ENCODE data around the gene MREG.
"Not testable (repeated sequence)": the region's sequence is repeated elsewhere in the genome, so short reads cannot be mapped to it uniquely, and the experiment has no call there.

The MREG gene

DNA sequence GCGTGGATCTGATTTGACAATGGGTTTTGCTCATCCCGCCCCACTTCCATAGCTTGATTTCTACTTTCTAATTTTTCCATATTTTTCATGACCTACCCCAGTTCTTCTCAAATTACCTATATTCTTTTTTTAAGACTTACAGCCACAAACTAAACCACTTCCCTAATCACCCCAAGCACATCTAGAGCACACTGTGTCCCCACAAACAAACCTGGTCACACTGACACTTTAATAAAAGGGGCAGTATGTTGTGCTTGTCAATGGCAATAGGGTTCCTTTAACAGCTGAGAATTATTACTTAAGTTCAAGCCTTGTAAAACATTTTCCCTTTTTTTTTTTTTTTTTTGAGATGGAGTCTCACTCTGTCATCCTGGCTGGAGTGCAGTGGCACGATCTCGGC lies 47.1 kb downstream of the MREG start:
- in situ Hi-C loops (cut with MboI; ENCODE audit: low sequenced_read_pairs) = no loop called here

DNA sequence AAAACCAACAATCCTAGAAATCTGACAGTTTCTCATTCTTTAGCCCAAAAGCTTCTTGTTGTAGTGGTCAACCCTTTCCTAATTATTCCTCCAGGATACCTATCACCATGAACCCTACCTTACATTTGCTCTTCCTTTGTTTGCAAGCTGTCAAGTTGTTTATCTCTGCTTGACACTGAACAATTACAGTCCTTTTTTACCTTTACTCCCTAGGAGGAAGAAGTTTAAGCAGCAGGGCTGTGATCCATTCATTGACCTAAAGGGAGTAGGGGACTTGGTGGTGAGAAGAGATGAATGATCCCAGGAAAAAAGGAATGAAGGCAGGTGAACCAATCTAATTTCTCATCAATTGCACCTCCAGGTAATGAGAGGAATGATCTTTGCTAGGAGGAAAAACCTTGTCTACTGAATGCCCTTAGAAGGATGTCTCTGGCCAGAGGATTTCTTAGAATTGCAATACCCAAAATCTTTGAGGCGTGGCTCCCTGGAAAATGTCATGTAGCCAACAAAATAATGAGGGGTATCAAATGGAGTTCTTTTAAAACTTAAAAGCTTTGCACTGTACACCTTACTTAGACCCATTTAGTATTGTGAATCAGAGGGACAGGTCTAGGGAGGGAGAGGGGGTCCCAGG lies 47.7 kb downstream of the MREG start:
- in situ Hi-C loops (cut with MboI; ENCODE audit: low sequenced_read_pairs) = no loop called here

DNA sequence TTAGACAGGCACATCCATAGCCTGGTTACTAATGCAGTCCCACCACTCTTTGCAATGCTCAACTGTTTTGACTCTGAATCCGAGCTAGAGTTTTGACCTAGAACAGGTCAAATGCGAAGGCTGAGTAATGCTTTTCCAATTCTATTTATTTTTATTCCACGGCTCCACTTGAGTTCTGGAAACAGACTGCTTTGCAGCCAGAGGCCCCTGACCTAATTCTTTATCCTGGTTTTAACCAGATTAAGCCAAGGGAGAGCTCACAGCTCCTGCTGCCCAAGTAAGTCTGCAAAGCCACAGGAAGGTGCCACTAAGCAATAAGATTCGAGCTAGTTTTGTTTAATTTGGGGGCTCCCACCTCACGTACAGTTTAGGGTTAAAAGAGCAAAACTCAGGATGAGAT lies 51.4 kb downstream of the MREG start:
- in situ Hi-C loops (cut with MboI; ENCODE audit: low sequenced_read_pairs) = no loop called here

DNA sequence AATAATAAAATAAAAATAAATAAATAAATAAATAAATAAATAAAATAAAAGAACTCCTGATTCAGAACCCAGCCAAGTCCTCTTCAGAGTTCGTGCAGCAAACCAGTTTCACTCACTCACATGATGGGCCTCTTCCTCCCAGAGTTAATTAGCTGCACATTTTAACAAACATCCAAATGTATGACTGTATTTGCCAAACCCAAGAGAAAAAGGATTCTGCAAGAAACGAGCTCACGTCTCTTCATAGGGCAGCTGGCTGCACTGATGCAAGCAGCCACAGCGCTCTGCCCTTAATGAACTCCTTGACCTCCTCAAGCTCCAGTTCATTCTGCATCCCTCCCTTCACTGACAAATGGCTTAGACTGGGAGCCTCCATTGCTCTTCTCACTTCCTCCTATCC lies 55.1 kb downstream of the MREG start:
- in situ Hi-C loops (cut with MboI; ENCODE audit: low sequenced_read_pairs) = no loop called here

DNA sequence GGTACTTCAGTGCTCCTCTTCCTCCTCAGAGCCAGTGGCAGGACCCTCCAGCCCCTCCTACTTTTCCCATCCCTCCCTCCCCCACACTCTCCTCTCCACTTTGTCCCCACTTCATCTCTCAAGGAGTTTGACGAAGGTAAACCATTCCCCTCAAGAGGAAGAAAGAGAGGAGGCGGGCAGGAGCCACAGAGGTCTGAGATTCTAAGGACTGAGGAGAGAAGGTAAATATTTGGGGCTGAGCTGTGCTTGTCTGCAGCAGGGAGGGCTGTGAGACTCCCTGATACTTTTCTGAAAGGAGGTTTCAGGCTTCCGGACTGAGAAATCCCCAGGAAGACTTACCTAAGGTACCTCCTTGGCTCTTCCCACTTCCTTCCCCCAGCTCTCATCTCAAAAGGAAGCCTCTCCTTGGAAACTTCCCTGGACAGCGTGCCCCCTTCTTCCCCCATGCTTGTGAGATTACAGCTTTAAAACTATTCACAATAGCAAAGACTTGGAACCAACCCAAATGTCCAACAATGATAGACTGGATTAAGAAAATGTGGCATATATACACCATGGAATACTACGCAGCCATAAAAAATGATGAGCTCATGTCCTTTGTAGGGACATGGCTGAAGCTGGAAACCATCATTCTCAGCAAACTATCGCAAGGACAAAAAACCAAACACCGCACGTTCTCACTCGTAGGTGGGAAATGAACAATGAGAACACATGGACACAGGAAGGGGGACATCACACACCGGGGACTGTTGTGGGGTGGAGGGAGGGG lies 55.8 kb downstream of the MREG start:
- in situ Hi-C loops (cut with MboI; ENCODE audit: low sequenced_read_pairs) = not testable (repeated sequence)

DNA sequence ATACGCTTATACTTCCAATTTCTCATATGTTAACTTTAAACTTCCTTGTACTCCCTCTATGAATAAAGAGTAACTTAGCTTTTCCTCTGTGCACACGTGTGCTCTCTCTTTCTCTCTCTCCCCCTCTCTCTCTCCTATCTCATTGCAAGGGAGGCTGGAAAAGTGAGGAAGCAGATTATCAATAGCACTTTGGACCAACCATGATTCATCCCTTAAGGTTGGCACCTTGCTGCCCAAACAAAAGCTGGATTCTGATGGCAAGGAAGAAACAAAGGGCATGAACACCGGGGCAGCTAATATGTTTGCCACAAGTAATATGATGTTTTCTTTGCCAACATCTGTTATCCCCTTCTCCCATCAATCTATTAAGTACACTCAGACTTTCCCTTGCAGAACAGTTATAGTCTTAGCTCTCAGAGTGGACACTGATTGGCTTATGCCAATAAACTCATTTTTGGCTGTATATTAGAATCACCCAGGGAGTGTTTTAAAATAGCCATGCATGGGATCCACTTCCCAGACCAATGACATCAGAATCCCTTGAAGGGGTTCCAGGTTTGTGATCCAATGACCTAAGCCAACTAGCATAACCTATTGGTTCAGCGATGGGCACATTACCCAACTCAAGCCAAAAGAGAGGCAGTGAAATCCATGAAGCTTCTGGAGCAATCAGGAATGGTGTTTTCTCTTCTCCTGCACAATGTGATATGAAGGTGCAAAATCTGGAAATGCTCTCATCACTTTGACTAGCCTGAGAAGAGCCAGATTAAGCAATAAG lies 60.3 kb downstream of the MREG start:
- in situ Hi-C loops (cut with MboI; ENCODE audit: low sequenced_read_pairs) = no loop called here

DNA sequence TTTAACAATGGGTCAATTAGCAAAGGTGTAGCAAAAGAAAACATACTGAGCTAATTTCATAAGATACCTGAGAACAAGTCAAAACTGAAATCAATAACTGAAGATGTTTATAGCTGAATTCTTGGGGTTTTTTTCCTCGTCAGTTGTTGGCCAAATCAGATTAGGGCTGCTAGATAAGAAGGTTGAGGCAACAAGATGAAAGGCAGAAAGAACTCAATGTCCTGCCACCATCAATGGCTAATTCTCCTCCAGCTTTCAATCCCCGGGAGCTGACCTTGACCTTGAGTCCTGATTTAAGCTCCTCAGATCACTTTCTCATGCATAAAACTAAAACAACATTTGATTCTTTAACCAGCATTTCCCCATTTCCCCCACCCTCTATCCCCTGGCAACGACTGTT lies 61.8 kb downstream of the MREG start:
- in situ Hi-C loops (cut with MboI; ENCODE audit: low sequenced_read_pairs) = no loop called here

DNA sequence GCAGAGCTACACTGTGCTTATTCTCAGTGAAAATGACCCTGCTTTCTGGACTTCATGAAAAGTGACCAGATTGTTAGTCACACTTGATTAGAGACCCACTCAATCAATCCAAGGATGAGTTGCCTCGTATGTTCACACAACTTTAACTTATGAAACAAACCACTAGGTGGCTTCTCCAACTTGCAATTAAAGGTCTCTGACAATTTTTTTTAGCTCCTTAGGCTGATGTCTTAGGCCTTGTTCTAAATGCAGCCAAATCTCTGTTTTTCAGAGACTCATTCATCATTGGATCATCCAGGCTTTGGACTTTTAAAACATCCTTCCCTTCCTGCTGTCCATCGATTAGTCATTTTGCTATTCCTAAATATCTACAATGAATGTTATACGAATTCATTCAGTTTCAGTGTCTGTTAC lies 63.4 kb downstream of the MREG start:
- in situ Hi-C loops (cut with MboI; ENCODE audit: low sequenced_read_pairs) = no loop called here

DNA sequence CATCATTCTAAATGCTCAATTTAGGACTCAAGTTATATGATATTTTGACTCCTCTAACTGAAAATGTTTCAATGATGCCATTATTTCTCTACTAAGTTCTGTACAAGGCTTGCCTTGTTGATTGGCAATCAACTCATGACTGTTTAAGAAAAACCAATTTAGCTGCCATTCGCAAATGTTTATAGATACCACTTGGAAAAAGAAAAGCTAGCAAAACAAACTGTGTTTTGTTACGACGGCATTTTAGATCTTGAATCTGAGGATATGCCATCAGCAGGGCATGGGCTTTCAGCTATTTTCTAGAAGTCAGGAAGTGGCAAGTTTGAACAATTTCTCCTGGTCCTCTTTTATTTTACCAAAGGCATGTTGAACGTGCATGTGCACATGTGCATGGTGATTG lies 65.3 kb downstream of the MREG start:
- in situ Hi-C loops (cut with MboI; ENCODE audit: low sequenced_read_pairs) = no loop called here

DNA sequence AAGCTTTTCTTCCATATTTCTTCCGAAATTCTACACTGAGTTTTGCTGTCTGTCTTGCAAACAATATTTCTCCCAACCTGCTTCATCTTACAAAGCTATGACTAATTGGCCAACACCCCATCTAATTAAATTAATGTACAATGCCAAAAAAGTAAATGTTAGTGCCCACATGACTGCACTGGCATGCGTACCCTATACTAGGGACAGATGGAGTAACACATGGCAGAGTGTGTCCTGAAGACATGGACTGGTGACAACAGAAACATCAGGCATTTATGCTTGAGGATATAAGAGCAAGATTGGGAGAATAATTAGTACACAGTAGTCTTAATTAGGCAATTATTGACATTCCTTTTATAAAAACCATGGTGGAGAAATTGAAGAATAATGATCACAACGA lies 66.8 kb downstream of the MREG start:
- in situ Hi-C loops (cut with MboI; ENCODE audit: low sequenced_read_pairs) = no loop called here

DNA sequence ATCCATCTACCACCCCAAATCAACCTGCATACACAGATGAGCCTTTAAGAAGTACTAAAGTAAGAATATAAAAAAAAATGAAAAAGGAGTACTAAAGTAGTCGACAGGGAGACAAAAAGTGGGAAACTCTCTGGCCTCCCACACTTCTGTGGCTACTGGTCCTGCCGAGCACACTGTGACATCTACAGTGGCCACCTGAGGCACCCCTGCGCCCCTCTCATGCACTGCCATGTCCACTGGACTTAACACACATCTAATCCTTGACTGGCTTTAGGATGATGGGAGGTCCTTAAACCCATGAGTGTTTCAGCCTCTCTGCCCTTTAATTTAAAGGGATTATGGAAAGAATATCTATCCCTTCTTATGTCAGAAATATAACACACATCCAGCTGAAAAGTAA lies 71.2 kb downstream of the MREG start:
- in situ Hi-C loops (cut with MboI; ENCODE audit: low sequenced_read_pairs) = no loop called here

DNA sequence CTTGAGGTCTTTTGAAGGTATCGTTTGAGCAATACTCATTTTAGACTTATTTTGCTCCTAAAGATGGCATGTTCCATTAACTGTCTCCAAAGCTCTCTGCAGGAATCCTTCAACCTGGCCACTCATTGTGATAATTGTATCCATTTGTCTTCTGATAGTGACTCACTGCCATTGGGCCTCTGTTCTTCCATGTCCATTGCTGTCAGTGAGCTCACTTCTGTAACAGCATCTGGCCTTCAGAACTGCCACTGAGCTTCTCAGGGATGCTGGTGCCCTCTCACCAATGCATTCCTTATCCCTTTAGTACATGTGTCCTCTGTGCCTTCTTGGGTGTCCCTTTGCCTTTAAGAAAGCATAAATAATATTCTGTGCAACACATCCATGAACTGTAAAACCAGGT lies 71.6 kb downstream of the MREG start:
- in situ Hi-C loops (cut with MboI; ENCODE audit: low sequenced_read_pairs) = no loop called here

DNA sequence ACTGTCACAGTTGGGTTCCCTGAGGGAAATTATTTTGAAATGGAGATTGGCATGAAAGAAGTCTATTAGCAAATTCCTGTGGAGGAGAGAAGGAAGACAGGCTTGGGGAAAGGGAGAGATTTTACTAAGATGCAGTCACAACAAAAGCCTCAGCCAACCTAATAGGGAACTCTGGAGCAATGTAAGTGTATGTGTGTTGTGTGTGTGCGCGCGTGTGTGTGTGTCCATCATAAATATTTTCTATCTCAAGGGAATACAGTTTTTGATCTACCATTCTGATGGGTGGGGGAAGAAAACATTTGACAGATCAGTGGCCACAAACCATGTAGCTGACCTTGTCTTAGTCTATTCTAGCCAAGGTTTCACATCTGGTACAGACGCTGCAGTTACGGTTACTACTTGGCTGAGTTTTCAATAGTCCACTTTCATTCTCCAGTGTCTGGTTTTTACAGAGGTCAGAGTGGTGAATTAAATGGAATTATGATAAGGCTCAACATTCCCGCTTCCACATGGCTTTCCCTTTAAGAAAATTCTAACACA lies 72.6 kb downstream of the MREG start:
- in situ Hi-C loops (cut with MboI; ENCODE audit: low sequenced_read_pairs) = no loop called here

DNA sequence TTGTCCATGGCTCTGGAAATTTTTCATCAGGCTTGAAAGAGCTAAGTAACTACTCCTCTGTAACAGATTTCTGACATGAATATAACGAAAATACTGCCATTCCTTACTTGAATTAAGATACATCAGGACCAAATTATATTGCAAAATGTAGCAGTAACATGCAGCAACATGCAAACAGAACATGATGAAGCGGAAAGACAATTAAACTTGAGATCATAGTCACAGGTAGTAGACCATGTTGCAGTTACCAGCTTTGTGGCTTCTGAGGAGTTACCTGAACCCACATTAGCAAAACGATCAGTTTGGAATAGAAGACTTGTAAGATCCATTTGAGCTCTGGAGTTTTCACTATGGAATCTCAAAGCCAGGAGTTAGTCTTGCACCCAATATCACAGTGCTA lies 76.2 kb downstream of the MREG start:
- in situ Hi-C loops (cut with MboI; ENCODE audit: low sequenced_read_pairs) = no loop called here

DNA sequence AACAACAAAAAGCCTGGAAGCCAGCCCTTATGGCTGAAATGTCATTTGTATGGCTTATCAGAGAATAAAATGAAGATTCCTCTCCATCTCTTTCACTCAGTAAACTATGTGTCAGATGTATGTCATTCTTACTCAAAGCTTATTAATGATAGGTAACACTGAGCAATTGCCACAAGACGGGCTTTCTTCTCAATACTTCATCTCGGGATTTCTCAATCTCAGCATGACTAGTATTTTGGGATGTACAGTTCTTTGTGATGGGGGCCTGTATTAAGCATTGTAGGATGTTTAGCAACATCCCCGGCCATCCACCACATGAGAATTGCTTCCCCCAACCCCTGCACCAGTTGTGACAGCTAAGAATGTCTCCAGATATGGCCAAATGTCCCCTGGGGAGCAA lies 80.2 kb downstream of the MREG start:
- in situ Hi-C loops (cut with MboI; ENCODE audit: low sequenced_read_pairs) = no loop called here

DNA sequence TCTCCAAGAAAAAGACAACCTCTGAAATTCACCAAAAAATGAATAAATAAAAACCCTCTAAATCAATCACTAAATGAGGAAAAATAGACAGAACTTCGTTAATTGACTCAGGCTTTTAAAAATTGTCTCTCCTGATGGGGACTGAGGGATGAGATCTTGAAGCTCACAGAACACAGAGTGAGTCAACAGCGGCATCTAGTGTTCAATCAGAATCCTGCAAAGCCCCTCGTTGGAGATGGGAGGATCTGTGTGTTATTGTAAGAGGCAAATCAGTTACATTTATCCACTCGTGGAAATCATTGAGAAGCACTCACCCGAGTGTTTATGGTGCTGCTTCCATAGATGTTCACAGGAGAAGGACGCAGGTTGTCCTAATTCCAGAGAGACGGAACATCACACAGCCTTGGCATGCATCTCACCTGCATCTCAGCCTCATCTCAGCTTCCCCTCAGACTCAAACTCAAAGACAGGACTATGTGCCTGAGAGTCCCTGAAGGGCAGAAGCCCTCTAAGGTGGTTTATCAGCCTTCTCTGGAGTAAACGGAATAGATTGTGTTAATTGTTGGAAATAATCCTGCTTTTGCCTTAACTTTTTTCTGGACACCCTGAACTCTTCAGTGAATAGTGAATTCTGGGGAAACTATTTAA lies 82.0 kb downstream of the MREG start:
- in situ Hi-C loops (cut with MboI; ENCODE audit: low sequenced_read_pairs) = no loop called here

DNA sequence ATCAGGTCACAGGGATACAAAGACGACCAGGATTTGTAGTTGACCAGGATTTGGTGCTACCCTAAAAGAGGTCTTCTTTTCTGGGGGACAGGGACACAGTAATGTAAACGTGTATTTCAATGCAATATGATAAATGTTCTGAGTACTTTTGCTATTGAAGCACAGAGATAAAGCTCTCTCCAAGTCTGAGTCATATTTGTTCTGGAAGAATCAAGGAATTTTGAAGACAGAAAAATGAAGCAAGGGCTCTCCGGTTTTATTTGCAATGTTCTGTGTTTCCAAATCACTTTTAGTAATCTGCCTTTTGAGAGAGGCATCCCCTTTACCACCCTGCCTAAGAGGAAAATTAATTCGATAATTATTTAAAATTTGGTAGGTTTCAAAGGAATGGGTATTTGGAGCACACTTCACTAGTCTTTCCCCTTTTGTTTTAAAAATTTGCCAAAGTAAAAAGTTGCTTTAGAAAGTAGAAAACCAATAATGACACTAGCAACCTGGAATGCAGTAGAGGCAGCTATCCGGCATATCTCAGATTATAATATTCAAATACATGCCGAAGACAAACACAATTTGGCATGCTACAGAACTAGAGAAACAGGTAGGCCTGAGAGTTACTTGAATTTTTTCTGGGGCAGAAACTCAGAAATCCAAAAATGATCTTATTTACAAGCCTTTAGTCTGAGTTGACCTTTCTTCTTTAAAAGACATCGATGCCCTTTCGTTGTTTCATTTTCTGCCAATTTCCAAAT lies 82.7 kb downstream of the MREG start:
- in situ Hi-C loops (cut with MboI; ENCODE audit: low sequenced_read_pairs) = no loop called here

DNA sequence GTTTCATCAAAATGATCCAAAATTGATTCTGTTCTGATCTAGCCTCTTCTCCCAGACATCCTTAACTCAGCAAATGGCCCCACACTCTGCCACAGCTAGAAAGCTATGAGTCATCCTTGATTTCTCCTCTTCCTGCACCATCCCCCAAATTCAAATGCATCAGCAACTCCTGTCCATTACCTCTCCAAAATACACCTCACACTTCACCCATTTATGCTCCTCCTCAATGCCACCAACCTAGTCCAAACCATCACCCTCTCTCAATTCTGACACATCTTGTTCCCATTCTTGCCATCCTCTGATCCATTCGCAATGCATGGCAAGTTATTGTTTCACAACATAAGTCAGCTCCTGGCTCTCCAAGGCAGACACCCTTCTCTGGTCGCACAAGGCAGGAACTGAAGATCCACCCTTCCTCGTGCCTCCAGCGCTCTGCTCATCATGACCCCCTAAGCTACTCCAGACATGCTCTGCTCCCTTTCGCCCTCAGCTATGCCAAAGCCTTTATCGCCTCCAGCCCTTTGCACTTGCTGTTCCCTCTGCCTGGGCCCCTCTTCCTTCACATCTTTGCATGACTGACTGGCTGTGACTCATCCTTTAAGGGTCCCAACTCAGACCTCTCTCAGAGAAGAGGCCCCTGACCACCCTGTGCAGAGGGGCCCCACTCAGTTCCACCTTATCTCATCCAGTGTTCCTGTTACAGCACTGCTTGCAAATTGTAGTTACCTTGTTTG lies 83.6 kb downstream of the MREG start:
- in situ Hi-C loops (cut with MboI; ENCODE audit: low sequenced_read_pairs) = no loop called here

DNA sequence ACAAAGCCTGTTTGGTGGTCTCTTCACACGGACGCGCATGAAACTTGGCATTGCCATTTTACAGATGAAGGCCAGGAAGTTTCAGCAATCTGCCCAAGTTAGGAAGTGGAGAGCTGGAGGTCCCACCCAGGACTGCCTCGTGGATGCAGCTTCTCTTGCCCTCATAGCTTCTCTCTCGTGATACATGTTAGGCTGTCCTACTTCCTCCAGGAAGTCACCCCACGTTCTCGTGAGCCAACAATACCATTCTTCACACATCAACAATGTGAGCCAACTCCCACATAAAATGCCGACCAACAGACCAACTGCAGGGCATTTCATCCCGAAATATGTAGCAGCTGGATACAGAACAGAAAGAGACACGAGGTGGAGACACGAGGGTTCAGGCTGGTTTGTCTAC lies 85.3 kb downstream of the MREG start:
- in situ Hi-C loops (cut with MboI; ENCODE audit: low sequenced_read_pairs) = no loop called here

DNA sequence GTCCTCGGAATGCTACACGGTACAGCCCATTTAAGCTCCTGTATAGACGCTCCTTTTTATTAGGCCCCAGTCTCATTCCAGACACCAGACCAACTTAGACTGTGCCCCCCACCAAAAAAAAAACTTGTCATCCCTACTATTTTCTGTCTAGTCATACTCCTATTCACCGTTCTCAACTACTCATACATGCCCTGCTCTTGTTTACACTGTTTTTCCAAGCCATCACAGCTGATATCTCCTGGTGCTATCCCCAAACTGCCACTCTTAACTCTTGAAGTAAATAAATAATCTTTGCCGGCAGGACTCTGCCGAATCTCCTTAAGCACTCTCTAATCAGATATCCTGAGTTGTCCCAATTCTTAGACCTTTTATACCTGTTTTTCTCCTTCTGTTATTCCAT lies 86.4 kb downstream of the MREG start:
- in situ Hi-C loops (cut with MboI; ENCODE audit: low sequenced_read_pairs) = not testable (repeated sequence)
